AG04450 (cell line): ENCODE data around the gene NEDD4L. TPM values are rescaled to one million over a fixed set of nuclear protein-coding genes. Genes with fewer than 3 reads are reported as not detected.

Source experiments
- CTCF ChIA-PET: fragments of 300-600, 350-600 bp; formaldehyde crosslinking; extraction: SDS; loops from one replicate; lab custom pipeline; 2022; ENCODE audit warnings: antibody characterized with exemption, inconsistent platforms; lab: Charles Lee
- POLR2A ChIA-PET: fragments of 350-600 bp; formaldehyde crosslinking; extraction: SDS; loops from one replicate; lab custom pipeline; 2021; ENCODE audit warnings: antibody characterized with exemption, inconsistent platforms; lab: Yijun Ruan, JAX
- DNase-seq: peaks from one replicate; pipeline ENCODE4 v3.0.0-alpha.2; 2011; ENCODE audit warnings: low read depth, low spot score
- H3K27ac ChIP-seq: one replicate; pipeline ENCODE4 v1.5.1; 2012; ENCODE audit warnings: low read depth, low read length, control low read depth
- H3K27me3 ChIP-seq: one replicate; pipeline ENCODE4 v1.6.0; 2012; ENCODE audit warnings: low read length; ENCODE audit not compliant: control insufficient read depth, insufficient read depth
- H3K4me3 ChIP-seq: 2 replicates; pipeline ENCODE4 v1.5.1; 2011; ENCODE audit warnings: mild to moderate bottlenecking, low read depth, low read length, control low read depth
- H3K9me3 ChIP-seq: 2 replicates; pipeline ENCODE4 v1.5.1; 2012; ENCODE audit warnings: low read length; ENCODE audit not compliant: control insufficient read depth, insufficient read depth
- polyA plus RNA-seq: library from polyadenylated mRNA; depleted of rRNA; stranded (reverse); fragments of >200 nt; gene quantifications from 2 replicates; pipeline ENCODE4 v1.2.3, GENCODE V29; 2011
- TF ChIP-seq, protein P1 (sequence below): IDR thresholded peaks from 2 replicates; pipeline ENCODE4 v1.5.1; 2011; ENCODE audit warnings: low read depth, low read length, control low read depth, inconsistent platforms

NEDD4L gene
- polyA plus RNA-seq, 1 experiment, result 15.0 TPM

DNA sequence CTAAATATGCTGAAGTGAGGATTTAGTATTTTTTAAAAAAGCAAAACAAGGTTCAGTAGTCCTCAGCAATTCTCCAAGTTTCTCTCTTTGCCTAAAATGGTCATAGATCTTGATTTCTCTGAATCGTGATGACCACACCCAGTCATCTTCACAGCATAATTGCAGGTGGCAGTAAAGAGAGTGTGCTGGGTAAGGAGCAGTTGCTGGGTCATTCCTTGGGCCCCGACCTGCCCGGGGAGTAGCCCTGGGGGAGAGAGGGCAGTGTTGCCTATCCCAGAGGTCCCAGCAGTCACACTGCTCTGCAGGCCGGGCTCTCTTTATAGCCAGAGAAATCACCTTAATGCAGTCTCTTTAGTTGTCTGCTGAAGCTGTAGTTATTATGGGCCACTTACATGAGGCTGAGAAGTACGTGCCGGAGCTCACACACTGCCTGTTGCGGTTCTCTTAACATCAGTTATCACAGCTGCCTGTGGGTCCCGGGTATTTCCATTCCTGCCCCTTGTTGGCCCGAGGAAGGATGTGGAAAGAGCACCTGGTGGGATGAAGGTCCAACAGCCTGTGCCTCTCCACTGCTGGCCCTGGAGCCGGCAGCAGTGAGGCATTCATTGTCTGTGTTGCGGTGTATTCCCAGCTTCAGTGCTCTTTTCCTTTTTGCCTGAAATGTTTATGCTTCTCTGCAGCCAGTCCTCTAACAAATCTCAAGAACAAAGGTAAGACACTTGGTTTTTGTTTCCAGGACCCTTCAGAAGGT lies 354.8 kb downstream of the NEDD4L start:
- CTCF ChIA-PET, result no interaction called here
- TF ChIP-seq, protein P1, sequence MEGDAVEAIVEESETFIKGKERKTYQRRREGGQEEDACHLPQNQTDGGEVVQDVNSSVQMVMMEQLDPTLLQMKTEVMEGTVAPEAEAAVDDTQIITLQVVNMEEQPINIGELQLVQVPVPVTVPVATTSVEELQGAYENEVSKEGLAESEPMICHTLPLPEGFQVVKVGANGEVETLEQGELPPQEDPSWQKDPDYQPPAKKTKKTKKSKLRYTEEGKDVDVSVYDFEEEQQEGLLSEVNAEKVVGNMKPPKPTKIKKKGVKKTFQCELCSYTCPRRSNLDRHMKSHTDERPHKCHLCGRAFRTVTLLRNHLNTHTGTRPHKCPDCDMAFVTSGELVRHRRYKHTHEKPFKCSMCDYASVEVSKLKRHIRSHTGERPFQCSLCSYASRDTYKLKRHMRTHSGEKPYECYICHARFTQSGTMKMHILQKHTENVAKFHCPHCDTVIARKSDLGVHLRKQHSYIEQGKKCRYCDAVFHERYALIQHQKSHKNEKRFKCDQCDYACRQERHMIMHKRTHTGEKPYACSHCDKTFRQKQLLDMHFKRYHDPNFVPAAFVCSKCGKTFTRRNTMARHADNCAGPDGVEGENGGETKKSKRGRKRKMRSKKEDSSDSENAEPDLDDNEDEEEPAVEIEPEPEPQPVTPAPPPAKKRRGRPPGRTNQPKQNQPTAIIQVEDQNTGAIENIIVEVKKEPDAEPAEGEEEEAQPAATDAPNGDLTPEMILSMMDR, result no peak

DNA sequence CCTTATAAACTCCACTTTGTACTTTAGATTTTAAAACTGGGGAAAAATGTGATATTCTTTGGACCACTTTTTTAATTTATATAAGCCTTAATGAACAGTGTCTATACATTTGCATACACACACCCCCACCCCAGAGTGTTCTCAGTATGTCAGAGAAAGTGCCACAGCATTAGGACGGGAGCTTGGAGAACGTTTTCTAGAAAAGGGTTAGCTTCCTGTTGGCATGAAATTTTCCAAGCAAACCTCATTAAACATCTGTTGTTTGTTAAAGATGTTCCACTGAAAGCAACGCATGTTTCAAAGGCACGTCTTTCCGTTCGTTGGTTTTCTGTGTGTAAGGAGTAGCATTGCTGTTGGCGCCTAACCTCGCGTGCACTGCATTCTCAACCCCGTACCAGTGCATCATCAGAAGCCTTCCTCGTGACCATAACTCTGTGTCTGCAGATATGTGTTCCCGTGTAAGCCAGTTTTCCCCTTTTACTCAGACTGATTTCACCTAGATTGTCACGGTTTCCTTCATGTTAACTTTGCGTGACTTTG lies 356.4 kb downstream of the NEDD4L start:
- no peak for DNase-seq
- TF ChIP-seq, protein P1, result no peak
- Histone ChIP-seq H3K9me3 (no peaks in the 10 kb centered on the region; the same call in 1 of the 2 replicates), H3K27ac (no peak overlapping the region), H3K27me3 (no peaks in the 10 kb centered on the region), H3K4me3 (no peak overlapping the region)
- ChIA-PET CTCF (interaction anchor here (0.6 kb wide), 1 partner anchor 24 kb away, joined by 3 read pairs; no protein-coding TSS in a partner anchor), POLR2A (no interaction called here)

More for the DNA sequence above, 354.8 kb downstream of the NEDD4L start:
- DNase-seq, result no peak
- Histone ChIP-seq H3K4me3 (no peak overlapping the region), H3K9me3 (no peaks in the 10 kb centered on the region), H3K27ac (no peak overlapping the region), H3K27me3 (no peaks in the 10 kb centered on the region)
- POLR2A ChIA-PET, result no interaction called here

DNA sequence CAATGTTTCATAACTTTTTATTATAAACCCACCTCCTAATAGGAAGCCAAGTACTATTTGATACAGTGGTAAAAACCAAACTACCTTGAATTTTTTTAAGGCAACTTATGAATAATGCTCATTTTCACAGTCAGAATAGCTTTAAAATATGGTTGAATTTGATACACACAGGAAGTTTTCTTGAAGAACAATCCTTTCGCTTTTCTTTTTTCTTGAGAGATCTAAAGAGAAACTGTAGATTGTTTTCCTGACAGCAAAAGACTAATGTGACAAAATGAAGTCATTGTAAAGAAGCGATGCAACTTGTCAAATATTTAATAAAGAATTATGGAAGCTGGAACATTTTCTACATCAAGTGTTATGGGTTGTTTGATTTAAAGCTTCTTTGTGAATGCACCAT lies 357.2 kb downstream of the NEDD4L start:
- ChIA-PET CTCF (interaction anchor here (0.7 kb wide), 1 partner anchor 17 kb away, joined by 3 read pairs; no protein-coding TSS in a partner anchor), POLR2A (no interaction called here)
- no peaks in the 10 kb centered on the region for H3K27me3 ChIP-seq
- TF ChIP-seq, protein P1, result no peak
- no peak overlapping the region for H3K27ac ChIP-seq
- no peak for DNase-seq
- H3K9me3 ChIP-seq, result no peaks in the 10 kb centered on the region; the same call in 1 of the 2 replicates
- no peak overlapping the region for H3K4me3 ChIP-seq

DNA sequence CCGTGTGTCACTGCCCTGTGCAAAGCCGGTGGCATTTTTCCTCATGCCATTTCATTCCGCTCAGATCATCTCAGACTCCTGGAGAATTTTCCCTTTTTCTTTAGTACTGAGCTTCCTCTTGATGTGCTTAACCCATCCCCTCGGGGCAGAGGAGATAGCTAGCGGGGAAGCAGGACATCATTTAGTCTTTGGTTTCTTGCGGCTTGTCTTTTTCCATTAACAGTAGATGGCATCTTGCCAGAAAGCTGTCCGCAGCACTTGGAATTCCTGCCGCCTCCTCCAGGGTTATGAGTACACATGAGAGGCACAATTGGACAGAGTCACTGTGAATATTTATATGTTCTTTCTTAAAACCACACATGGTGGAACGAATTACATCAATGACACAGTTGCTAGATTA lies 358.2 kb downstream of the NEDD4L start:
- Histone ChIP-seq H3K27me3 (no peaks in the 10 kb centered on the region), H3K27ac (no peak overlapping the region), H3K9me3 (no peaks in the 10 kb centered on the region; the same call in 1 of the 2 replicates), H3K4me3 (no peak overlapping the region)
- ChIA-PET POLR2A (no interaction called here), CTCF (no interaction called here)
- TF ChIP-seq, protein P1, result no peak
- DNase-seq, result no peak
